NCI-H82 treated with DMSO at 0.1 percent for 48 hours (cell line): Measurements from ENCODE around the gene HTRA1.

Experiments used
- DNase-seq: peaks from one replicate; lab custom pipeline; 2025; ENCODE audit not compliant: unreplicated experiment; lab: John Stamatoyannopoulos, UW

The HTRA1 gene

GRCh38 chr10:122494173-122494820 lies 32.9 kb downstream of the HTRA1 start:
- DNase-seq = no peak

GRCh38 chr10:122494833-122495232 lies 33.5 kb downstream of the HTRA1 start:
- DNase-seq = no peak

GRCh38 chr10:122495406-122496340 lies 34.3 kb downstream of the HTRA1 start:
- DNase-seq = no peak

GRCh38 chr10:122497241-122497640 lies 35.9 kb downstream of the HTRA1 start:
- no peak for DNase-seq

DNA sequence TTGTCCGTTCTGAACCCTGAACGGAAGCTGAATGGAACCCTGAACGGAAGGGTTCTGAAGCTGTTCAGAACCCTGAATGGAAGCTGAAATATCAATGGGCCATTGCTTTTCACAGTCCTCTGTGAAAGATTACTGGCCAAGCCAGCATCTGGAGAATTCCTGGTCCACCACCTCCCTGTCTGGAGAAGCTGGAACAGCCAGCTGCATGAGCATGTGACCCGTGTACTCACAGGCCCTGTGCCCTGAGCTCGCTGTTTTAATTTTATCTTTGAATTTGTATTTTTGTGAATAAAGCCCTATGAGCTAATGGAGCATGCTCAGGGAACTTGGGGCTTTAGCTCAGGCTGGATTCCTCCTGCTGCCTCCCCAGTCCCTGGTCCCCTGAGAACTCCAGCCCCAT lies 37.2 kb downstream of the HTRA1 start:
- DNase-seq = no peak

- DNase-seq = no peak
Observed at GRCh38 chr10:122499012-122499411, 37.7 kb downstream of the HTRA1 start.

- no peak for DNase-seq
Observed at GRCh38 chr10:122499491-122499941, 38.2 kb downstream of the HTRA1 start.

DNA sequence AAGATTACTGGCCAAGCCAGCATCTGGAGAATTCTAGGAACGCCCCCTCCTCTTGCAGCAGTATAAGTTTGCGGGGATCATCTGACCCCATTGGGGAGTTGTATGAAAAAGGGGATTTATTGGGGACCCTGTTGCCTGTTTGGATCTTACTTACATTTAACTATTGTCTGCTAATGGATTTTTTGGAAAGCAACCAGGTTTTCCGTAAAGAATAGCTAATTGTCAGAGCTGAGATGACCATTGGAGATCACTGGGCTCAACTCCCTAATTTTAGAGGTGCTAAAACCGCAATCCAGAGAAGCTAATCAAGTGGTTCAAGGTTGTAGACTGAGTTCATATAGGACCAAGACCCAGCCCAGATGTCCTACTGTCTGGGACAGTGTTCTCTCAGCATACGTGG lies 38.8 kb downstream of the HTRA1 start:
- DNase-seq = no peak

DNA sequence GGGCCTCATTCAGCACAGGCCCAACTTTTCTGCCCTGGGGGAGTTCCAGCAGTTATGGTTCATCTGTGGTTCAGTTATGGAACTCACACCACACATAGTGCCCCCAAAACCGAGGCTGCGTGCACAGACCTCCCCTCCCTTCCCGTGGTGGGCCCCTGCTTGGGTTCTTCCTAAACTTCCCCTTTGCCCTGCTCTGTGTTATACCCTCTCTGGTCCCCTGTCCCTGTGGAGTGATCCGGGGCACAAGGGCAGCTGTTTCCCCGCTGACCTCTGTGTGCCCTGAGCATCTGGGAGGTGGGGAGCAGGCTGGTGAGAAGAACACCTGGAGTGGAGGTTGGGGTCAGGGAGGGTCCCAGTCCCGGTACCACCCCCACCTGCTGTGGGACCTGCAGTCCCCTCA lies 39.4 kb downstream of the HTRA1 start:
- DNase-seq = no peak

DNA sequence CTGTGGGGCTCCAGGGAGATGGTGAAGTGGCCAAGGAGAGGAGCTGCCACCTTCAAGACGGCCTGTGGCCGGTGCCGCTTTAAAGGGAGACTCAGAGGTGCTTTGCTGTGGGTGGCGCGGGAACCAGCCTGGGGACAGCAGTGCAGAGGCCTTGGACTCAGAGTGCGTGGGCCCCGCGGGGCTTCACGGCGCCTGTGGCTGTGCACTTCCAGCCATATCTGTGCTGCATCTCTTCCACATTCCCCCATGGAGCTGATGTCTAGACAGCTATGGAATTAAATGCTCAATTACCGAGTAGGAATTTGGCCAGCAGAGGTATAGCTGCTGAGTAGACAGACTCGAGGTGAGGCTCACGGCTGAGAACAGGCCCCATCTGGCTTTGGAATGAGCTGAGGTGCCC lies 41.7 kb downstream of the HTRA1 start:
- DNase-seq = no peak

GRCh38 chr10:122503886-122504609 lies 42.7 kb downstream of the HTRA1 start:
- DNase-seq = no peak

- DNase-seq = no peak
Observed at GRCh38 chr10:122504610-122504950, 43.2 kb downstream of the HTRA1 start.

GRCh38 chr10:122505011-122505410 lies 43.7 kb downstream of the HTRA1 start:
- no peak for DNase-seq

GRCh38 chr10:122505885-122506645 lies 44.7 kb downstream of the HTRA1 start:
- DNase-seq = no peak

- DNase-seq = no peak
Observed at GRCh38 chr10:122507616-122508015, 46.3 kb downstream of the HTRA1 start.

GRCh38 chr10:122508021-122508420 lies 46.7 kb downstream of the HTRA1 start:
- DNase-seq = peak; percentile 43

DNA sequence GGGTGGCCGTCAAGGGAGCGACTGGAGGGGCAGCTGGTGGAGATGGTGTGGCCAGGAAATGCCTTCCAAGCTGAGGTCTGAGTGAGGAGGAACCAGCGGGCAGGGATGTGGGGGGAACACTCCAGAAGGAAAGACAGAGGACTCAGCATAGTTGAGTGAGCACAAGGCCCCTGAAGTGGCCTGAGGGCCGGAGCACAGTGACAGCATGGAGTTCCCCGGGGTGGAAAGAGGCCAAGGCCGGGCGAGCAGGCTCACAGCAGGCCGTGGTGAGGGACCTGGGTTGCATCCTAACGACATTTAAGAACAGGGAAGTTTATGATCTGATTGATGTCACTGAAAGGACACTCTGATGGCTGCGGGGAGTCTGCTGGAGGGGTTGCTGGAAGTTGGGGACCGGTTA lies 48.0 kb downstream of the HTRA1 start:
- no peak for DNase-seq

GRCh38 chr10:122510326-122510725 lies 49.0 kb downstream of the HTRA1 start:
- DNase-seq = no peak

- DNase-seq = no peak
Observed at GRCh38 chr10:122510736-122511135, 49.4 kb downstream of the HTRA1 start.

GRCh38 chr10:122513053-122513452 lies 51.7 kb downstream of the HTRA1 start:
- DNase-seq = no peak
